Measurements from ENCODE around the gene SLC9B1. TPM values are rescaled to one million over a fixed set of nuclear protein-coding genes. Genes with fewer than 3 reads are reported as not detected.

The SLC9B1 gene
- polyA plus RNA-seq, 1 donor (not counting 4 experiments of a cell fraction or from before 2014, with no cell fraction given), result 0.07 TPM

DNA sequence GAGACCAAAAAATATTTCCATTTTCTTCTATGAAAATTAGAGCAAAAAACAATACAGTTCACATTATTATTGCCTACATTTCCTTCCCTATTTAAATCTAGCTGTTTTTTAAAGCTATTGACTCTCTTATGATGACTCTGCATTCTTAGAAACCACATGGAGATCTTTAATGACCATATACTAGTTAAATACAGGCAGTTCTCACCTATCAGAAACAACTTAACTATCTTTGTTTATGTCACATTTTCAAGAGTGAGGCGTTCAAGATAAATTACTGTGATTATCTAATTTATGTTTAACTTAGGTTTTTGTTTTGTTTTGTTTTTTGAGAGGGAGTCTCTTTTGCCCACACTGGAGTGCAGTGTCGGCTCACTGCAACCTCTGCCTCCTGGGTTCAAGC is 147.7 kb downstream of the SLC9B1 start:
- FAIRE-seq (no peak), DNase-seq (ENCODE audit: low read depth, low spot score) (no peak)
- dilution Hi-C loops (cut with MboI; ENCODE audit: extremely low pct_ligation_motif_present, low sequenced_read_pairs), result no loop called here
- Histone ChIP-seq H4K20me1 (ENCODE audit: control insufficient read depth, extremely low read depth, insufficient read depth, low read length) (no peaks in the 10 kb centered on the region), H3K9me3 (ENCODE audit: control insufficient read depth, low read depth, low read length) (no peaks in the 10 kb centered on the region), H3K4me3 (ENCODE audit: control insufficient read depth in 2 of 3, extremely low read depth in 1 of 3, insufficient read depth in 2 of 3, low read depth in 1 of 3, low read length in 3 of 3) (no peak overlapping the region), H3K4me2 (ENCODE audit: control insufficient read depth, extremely low read depth, insufficient read depth, low read depth, low read length) (no peak overlapping the region), H3K9me1 (ENCODE audit: control insufficient read depth, extremely low read depth, insufficient read depth, low read length) (no peaks in the 10 kb centered on the region), H3K36me3 (ENCODE audit: control insufficient read depth in 2 of 2, extremely low read depth in 1 of 2, insufficient read depth in 2 of 2, low read length in 2 of 2) (peaks cover 0 to 6% of the 10 kb centered on the region in 2 experiments), H3K27ac (ENCODE audit: control insufficient read depth, insufficient read depth, low read length) (no peak overlapping the region), H3K27me3 (ENCODE audit: control insufficient read depth, extremely low read depth, insufficient read depth, low read length) (no peaks in the 10 kb centered on the region), H3K9ac (ENCODE audit: control insufficient read depth, extremely low read depth, insufficient read depth, low read length) (no peak overlapping the region), H2AFZ (ENCODE audit: control insufficient read depth, low read length) (no peak overlapping the region), H3K4me1 (ENCODE audit: control insufficient read depth, extremely low read depth, insufficient read depth, low read length) (peaks cover 23% of the 10 kb centered on the region), H3K79me2 (ENCODE audit: control insufficient read depth, insufficient read depth, low read length) (peaks cover 58% of the 10 kb centered on the region)
- TF ChIP-seq, protein P1, sequence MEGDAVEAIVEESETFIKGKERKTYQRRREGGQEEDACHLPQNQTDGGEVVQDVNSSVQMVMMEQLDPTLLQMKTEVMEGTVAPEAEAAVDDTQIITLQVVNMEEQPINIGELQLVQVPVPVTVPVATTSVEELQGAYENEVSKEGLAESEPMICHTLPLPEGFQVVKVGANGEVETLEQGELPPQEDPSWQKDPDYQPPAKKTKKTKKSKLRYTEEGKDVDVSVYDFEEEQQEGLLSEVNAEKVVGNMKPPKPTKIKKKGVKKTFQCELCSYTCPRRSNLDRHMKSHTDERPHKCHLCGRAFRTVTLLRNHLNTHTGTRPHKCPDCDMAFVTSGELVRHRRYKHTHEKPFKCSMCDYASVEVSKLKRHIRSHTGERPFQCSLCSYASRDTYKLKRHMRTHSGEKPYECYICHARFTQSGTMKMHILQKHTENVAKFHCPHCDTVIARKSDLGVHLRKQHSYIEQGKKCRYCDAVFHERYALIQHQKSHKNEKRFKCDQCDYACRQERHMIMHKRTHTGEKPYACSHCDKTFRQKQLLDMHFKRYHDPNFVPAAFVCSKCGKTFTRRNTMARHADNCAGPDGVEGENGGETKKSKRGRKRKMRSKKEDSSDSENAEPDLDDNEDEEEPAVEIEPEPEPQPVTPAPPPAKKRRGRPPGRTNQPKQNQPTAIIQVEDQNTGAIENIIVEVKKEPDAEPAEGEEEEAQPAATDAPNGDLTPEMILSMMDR (optimal IDR thresholded peaks at IDR 0.05 in 1 of 3, IDR thresholded peaks at IDR 0.05 in 1 of 3, conservative IDR thresholded peaks at IDR 0.05 in 1 of 3; ENCODE audit: extremely low read depth in 1 of 3, insufficient read depth in 2 of 3, low read length in 3 of 3), result no peak
- no peak for TF ChIP-seq EZH2 (IDR thresholded peaks at IDR 0.05; ENCODE audit: low read length)

DNA sequence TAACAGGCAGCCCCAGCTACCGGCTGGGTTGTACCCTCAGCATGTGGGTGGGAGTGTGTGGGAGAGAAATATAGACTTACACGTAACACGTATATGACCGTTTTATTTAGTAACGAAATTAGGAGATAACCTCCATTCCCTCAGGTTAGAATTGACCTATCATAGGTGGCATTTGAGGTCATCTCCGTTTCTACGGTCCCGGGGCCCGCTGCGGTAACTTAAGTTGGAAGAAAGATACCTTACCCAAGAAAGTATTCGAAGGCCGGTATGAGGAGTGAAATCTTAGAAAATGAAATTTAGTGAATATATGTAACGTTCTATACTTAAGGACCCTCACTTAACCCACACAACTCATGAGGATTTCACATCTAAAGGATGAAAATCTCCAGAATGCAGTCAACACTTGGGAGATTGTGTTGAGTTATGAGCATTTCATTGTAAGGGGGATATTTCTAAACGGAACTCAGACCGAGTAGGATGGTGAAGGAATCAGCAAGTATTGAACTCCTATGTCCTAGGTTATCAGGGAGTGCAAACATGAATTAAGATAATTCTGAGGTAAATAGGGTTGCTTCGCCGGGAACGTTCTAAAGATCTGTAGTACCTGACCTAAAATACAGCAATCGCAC is 149.8 kb downstream of the SLC9B1 start:
- dilution Hi-C loops (cut with MboI; ENCODE audit: extremely low pct_ligation_motif_present, low sequenced_read_pairs), result no loop called here
- peak overlapping the region; percentile 98 for H2AFZ ChIP-seq (ENCODE audit: control insufficient read depth, low read length)
- no peak for TF ChIP-seq EZH2 (IDR thresholded peaks at IDR 0.05; ENCODE audit: low read length)
- TF ChIP-seq, protein P1 (optimal IDR thresholded peaks at IDR 0.05 in 1 of 3, IDR thresholded peaks at IDR 0.05 in 1 of 3, conservative IDR thresholded peaks at IDR 0.05 in 1 of 3; ENCODE audit: extremely low read depth in 1 of 3, insufficient read depth in 2 of 3, low read length in 3 of 3), result no peak
- H4K20me1 ChIP-seq (ENCODE audit: control insufficient read depth, extremely low read depth, insufficient read depth, low read length), result no peaks in the 10 kb centered on the region
- peak overlapping the region; percentile 95 for H3K4me2 ChIP-seq (ENCODE audit: control insufficient read depth, extremely low read depth, insufficient read depth, low read depth, low read length)
- no peaks in the 10 kb centered on the region for H3K9me1 ChIP-seq (ENCODE audit: control insufficient read depth, extremely low read depth, insufficient read depth, low read length)
- H3K9ac ChIP-seq (ENCODE audit: control insufficient read depth, extremely low read depth, insufficient read depth, low read length), result peak overlapping the region; percentile 97
- peaks cover 0 to 3% of the 10 kb centered on the region in 2 experiments for H3K36me3 ChIP-seq (ENCODE audit: control insufficient read depth in 2 of 2, extremely low read depth in 1 of 2, insufficient read depth in 2 of 2, low read length in 2 of 2)
- H3K27ac ChIP-seq (ENCODE audit: control insufficient read depth, insufficient read depth, low read length), result peak overlapping the region; percentile 98
- DNase-seq (ENCODE audit: low read depth, low spot score), result no peak
- H3K79me2 ChIP-seq (ENCODE audit: control insufficient read depth, insufficient read depth, low read length), result peaks cover 56% of the 10 kb centered on the region
- peak overlapping the region; percentile 70 to 94 (median 92) for H3K4me3 ChIP-seq (ENCODE audit: control insufficient read depth in 2 of 3, extremely low read depth in 1 of 3, insufficient read depth in 2 of 3, low read depth in 1 of 3, low read length in 3 of 3)
- H3K9me3 ChIP-seq (ENCODE audit: control insufficient read depth, low read depth, low read length), result no peaks in the 10 kb centered on the region
- FAIRE-seq, result no peak
- no peaks in the 10 kb centered on the region for H3K27me3 ChIP-seq (ENCODE audit: control insufficient read depth, extremely low read depth, insufficient read depth, low read length)
- peaks cover 23% of the 10 kb centered on the region for H3K4me1 ChIP-seq (ENCODE audit: control insufficient read depth, extremely low read depth, insufficient read depth, low read length)
